Caki2 (cell line): ENCODE measurements around the gene KCNE4. TPM values are rescaled to one million over a fixed set of nuclear protein-coding genes. Genes with fewer than 3 reads are reported as not detected.

Source experiments
- DNase-seq: peaks from one replicate; pipeline ENCODE4 v3.0.0-alpha.2; 2015; ENCODE audit warnings: low read depth
- in situ Hi-C: cut with HindIII; loops from 2 replicates; pipeline ENCODE4 v1.10.0; 2016; ENCODE audit warnings: low sequenced_read_pairs, low pct_unique_long_range_greater_than_20kb, mixed read lengths
- total RNA-seq: library from RNA; depleted of rRNA; stranded (reverse); fragments of >200 nt; shearing (Covaris generic); gene quantifications from 2 replicates; pipeline ENCODE4 v1.2.3, GENCODE V29; 2014; ENCODE audit warnings: low replicate concordance; rRNA removed

KCNE4 gene
- total RNA-seq, 1 experiment from 2014 or later = not detected

- in situ Hi-C loops = no loop called here
- no peak for DNase-seq
Observed at GRCh38 chr2:223096235-223096970, 44.4 kb downstream of the KCNE4 start.

DNA sequence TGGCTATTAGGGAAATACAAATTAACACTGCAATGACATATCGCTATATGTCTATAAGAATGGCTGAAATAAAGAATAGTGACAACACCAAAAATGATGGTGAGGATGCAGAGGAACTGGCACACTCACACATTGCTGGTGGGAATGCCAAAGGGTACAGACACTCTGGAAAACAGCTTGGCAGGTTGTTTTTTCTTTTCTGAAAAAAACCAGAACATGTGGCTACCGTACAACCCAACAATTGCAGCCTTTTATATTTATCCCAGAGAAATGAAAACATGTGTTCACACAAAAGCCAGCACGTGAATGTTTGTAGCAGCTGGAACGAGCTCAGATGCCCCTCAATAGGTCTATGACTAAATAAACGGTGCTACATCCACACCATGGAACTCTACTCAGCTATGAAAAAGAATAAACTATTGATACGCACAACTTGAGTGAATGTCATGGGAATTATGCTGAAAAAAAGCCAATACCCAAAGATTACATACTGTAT is 45.9 kb downstream of the KCNE4 start:
- no peak for DNase-seq
- in situ Hi-C loops = no loop called here

GRCh38 chr2:223099561-223099960 is 47.6 kb downstream of the KCNE4 start:
- in situ Hi-C loops = no loop called here
- DNase-seq = no peak

GRCh38 chr2:223100061-223100511 is 48.1 kb downstream of the KCNE4 start:
- in situ Hi-C loops = no loop called here
- no peak for DNase-seq

DNA sequence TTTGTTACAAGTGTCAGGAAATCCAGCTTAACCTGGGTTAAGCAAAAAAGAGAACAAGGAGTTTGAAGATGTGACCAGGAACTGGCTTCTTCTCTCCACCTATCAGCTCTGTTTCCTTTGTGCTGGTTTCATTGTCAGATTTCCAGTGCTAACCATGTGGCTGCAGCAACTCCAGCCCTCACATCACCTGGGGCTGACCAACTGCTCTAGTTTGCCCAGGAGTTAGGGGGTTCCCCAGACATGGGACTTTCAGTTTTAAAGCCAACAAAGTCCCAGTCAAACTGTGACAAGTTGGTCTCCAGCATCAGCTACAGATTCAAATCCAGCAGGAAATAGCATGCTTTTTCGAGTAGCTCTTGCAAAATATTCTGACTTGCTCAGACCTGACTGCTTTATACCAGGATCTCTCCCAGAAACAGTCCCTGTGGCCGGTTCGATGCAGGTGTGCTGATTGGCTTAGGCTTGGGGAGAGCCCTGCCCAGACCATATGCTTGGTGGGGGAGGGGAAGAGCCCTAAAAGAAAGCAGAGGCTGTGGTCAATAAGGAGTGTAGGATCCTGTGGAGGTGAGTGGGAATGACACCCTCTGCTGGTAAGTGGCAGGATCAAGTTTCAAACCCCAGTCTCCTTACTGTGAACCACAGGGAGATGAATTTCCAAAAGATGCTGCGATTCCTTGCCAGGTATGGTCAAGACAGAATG is 49.5 kb downstream of the KCNE4 start:
- in situ Hi-C loops = no loop called here
- peak; percentile 37 for DNase-seq

DNA sequence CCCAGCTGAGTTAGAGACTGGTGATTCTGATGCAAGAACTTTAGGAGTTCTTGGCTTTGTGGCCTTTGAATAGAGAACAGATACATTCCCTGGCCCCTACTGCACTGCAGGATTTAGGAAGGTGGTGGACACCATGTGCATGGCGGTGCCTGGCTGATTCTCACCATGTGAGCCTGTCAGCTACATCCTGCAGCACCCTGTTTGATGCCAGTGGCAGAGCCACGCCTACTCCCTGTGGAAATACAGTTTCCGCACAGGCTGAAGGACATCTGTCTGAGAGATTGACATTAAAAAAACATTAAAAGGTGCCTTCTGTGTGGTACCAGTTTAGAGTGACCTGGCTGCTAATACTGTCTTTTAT is 50.0 kb downstream of the KCNE4 start:
- in situ Hi-C loops = no loop called here
- no peak for DNase-seq

- DNase-seq = no peak
- in situ Hi-C loops = no loop called here
Observed at GRCh38 chr2:223102450-223102849, 50.5 kb downstream of the KCNE4 start.

GRCh38 chr2:223104336-223105132 is 52.5 kb downstream of the KCNE4 start:
- in situ Hi-C loops = no loop called here
- no peak for DNase-seq

Other genes starting within 250 kb of the KCNE4 start
- 100 and 171 TPM in 2 replicates for gene ACSL3, start 191.2 kb upstream of the KCNE4 start, total RNA-seq